Hematopoietic multipotent progenitor cell treated with erythropoietin and hydrocortisone succinate and interleukin-3 and kit ligand, for 8 days (in vitro differentiated cells): Measurements from ENCODE around the gene AKAP8.
A peak's percentile ranks its signal among the peaks of the same experiment; 100 is the strongest.
"Not testable (repeated sequence)": the region's sequence is repeated elsewhere in the genome, so short reads cannot be mapped to it uniquely, and the experiment has no call there.

Experiments
- DNase-seq: peaks from one replicate; pipeline ENCODE4 v3.0.0-alpha.2; 2015

AKAP8 gene

GRCh38 chr19:15371786-15372380, 7.7 kb downstream of the AKAP8 start:
- no peak for DNase-seq

DNA sequence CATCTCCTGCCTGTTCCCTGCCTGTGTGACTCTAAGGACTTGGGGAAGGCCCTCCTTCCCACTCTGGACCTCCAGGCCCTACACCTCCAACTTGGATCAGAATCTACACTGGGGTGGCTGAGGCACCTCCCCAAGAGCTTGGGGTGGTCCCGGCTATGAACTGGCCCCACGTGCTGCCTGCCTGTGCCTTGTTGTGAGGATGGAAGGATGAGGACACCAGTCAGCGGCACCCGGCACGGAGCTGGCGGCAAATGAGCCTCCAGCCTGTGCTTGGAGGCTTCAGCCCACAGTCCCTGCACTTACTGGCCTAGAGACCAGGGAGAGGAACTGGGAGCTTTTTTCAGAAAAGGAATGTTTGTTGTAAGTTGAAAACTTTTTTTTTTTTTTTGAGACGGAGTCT, 8.5 kb downstream of the AKAP8 start:
- DNase-seq = no peak

DNA sequence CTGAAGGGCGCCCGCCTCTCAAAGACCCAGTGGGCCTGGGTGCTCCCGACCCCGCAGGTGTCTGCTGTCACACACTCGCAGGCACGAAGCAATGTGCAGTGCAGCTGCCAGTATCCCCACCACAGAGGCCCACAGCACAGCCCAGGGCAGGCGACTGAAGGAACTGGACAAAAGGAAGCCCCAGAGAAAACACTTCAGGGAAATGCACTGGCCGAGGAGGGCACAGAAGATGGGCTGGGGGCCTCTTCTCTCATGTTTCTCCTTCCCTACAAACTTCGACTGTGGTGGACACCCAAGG, 10.0 kb downstream of the AKAP8 start:
- no peak for DNase-seq

DNA sequence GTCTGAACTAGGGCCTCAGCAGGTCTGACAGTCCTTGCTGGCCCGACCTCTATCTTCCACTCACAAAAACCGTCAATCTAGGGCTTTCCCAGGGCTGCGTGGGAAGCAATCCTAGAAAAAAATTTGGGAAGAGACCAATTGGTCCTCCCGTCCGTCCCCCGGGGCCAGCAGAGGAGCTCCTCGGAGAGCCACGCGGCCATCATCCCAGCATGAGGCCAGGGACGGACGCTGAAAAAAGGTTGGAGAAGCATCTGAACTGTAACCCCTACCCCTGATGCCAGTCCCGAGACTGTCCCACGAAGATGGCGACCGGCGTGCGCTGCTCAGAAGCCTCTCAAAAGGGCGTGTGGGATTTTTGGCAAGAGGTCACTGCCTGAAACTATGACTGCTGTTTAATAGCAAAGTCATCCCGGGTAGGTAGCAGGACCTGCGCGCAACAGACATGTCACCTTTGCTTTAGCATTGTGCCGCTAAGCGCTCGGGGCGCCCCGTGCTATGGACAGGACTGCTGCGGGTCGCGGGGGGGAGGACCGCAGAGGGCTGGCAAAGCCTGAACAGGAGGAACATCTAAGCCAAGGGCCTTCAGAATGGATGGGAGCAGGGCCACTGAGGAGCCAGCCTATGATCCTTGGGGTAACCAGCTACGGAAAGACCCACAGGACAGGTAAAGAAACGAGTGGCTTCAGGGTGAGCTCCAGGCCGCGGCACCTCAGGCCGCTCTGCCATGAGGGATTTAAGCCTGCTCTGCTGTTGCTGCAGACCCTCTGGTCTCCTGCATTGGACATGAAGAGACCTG, 10.6 kb downstream of the AKAP8 start:
- DNase-seq = no peak

- no peak for DNase-seq
Observed at GRCh38 chr19:15368051-15368632, 11.4 kb downstream of the AKAP8 start.

DNA sequence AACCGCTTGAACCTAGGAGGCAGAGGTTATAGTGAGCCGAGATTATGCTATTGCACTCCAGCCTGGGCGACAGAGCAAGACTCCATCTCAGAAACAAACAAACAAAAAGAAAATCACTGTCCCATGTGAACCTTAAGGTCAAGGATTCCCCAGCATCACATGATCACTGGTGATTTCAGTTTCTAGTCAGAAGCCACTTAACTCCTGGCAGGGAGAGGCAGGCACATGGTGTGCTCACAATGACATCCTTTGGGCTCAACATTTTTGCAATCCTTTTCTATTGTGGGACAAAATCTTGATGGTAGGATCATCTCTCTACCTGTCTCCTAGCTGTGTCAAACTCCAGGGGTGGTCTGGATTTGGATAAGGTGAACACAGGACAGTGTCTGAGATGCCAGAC, 12.1 kb downstream of the AKAP8 start:
- no peak for DNase-seq

DNA sequence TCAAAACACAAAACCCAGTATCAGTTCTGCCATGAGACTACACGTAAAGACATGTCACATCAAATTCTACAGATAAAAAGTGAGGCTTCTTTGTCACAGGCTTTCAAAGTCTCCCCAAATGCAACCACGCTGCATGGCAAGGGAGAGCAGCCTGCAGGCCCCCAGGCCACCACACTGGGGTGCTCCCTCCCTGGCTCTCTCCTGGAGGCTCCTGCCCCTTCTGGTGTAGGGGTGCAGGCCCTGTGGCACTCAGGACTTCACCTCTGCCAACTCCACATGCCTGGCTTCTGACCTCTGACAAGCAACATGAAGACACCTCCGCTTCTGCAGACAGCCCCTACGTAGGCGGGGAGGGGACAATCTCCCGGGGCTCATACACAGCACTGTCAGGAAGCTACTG, 14.3 kb downstream of the AKAP8 start:
- peak; percentile 26 for DNase-seq

GRCh38 chr19:15363791-15364190, 15.8 kb downstream of the AKAP8 start:
- DNase-seq = peak; percentile 91

GRCh38 chr19:15363048-15363447, 16.5 kb downstream of the AKAP8 start:
- not testable (repeated sequence) for DNase-seq

DNA sequence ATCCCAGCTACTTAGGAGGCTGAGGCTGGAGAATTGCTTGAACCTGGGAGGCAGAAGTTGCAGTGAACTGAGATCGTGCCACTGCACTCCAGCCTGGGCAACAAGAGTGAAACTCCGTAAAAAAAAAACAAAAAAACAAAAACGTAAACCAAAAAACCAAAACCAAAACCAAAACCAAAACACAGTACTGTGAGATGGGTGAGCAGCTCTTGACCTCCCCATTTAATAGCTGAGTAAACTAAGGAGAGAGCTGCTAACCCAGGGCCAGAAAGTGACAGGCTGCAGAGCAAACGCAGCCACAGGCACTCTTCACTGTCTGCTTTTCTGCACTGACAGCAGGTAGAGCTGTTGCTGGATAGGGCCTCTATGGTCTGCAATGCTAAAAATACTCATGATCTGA, 19.6 kb downstream of the AKAP8 start:
- not testable (repeated sequence) for DNase-seq

DNA sequence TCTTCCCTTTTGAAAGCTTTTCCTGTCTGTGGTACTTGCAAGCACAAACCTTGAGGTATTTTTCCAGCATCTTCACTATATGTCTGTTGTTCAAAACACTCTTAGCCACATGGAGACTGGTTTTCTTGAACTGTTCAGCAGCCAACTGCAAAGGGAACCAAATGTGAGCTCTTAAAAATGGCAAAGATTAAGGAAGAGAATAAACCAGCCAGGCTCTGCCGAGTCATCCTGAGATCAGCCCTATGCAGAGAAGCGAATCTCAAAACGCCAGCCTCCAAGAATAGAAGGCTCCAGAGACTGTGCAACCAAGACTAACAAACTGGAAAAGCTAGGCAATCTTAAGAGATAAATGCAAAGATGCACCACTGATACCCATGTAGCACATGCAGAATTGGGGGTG, 20.7 kb downstream of the AKAP8 start:
- DNase-seq = no peak

GRCh38 chr19:15357906-15358305, 21.7 kb downstream of the AKAP8 start:
- no peak for DNase-seq

GRCh38 chr19:15354566-15355296, 24.9 kb downstream of the AKAP8 start:
- DNase-seq = no peak

DNA sequence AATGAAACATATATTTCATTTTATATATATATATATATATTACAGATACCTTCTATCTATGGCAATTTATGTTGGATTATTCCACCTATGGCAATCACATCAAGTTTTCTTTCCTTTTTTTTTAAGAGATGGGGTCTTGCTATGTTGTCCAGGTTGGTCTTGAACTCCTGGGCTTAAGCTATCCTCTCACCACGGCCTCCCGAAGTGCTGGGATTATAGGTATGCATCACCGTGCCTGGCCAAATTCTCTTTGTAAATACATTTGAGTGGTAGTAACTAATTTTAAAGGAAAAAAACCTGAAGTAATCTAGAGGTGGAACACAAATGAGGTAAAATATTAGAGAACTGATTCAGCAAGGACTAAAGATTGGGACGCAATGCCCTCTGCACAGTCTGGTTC, 25.7 kb downstream of the AKAP8 start:
- DNase-seq = no peak

- not testable (repeated sequence) for DNase-seq
Observed at GRCh38 chr19:15352535-15352934, 27.1 kb downstream of the AKAP8 start.

GRCh38 chr19:15341328-15341727, 38.3 kb downstream of the AKAP8 start:
- DNase-seq = not testable (repeated sequence)

DNA sequence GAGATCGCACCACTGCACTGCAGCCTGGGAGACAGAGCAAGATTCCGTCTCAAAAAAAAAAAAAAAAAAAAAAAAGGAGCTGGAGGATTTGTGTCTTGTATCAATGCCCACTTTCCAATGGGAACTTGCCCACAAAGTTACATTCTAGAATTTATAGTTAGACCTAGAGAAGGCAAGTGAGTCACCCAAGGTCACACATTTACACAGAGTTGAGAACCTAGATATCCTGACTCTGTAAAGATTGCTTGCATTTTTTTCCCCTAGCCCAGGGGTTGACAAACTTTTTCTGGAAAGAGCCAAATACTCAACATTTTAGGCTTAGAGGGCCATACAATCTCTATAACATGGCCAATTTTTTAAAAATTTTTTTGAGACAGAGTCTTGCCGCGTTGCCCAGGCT, 39.5 kb downstream of the AKAP8 start:
- no peak for DNase-seq

- DNase-seq = no peak
Observed at GRCh38 chr19:15337202-15337601, 42.4 kb downstream of the AKAP8 start.

- not testable (repeated sequence) for DNase-seq
Observed at GRCh38 chr19:15335992-15336391, 43.6 kb downstream of the AKAP8 start.

GRCh38 chr19:15332311-15332996, 47.1 kb downstream of the AKAP8 start, which contains the start of gene BRD4:
Gene BRD4 (minus strand): TSS chr19:15332539. CDS start chr19:15273099, 59,440 bp downstream.
- peak; percentile 55 for DNase-seq

- DNase-seq = peak; percentile 50
Observed at GRCh38 chr19:15331419-15332310, 47.9 kb downstream of the AKAP8 start.
